Right lobe of liver (tissue), 6 donors: Measurements from ENCODE around the gene WDR27. TPM values are rescaled to one million over a fixed set of nuclear protein-coding genes. Genes with fewer than 3 reads are reported as not detected.
A peak's percentile ranks its signal among the peaks of the same experiment; 100 is the strongest.

Source experiments
- ATAC-seq, 4 donors: fragments of 200-7000 bp; cut with Tn5 transposase; one replicate each; pipeline ENCODE4 v1.9.1; 2020; ENCODE audit warnings: mild to moderate bottlenecking in 4 of 4, moderate library complexity in 4 of 4
- DNase-seq, 3 donors: peaks; one replicate each; pipeline ENCODE4 v3.0.0-alpha.2; 2020
- H3K27ac ChIP-seq, 3 donors: fragments of 200-600 bp; one replicate each; pipeline ENCODE4 v1.8.0; 2022
- H3K27me3 ChIP-seq, 2 donors: fragments of 200-600 bp; one replicate each; pipeline ENCODE4 v1.8.0; 2022
- H3K36me3 ChIP-seq, 4 donors: fragments of 200-600 bp; sonication (generic) in 1 of 4; one replicate each; pipeline versions ENCODE4 v1.5.1 to v1.8.0; 2017 to 2022; ENCODE audit warnings: control low read depth in 1 of 4
- H3K4me1 ChIP-seq, 4 donors: fragments of 200-600 bp; sonication (generic) in 1 of 4; one replicate each; pipeline versions ENCODE4 v1.5.1 to v1.8.0; 2017 to 2022; ENCODE audit warnings: control low read depth in 1 of 4
- H3K4me3 ChIP-seq, 3 donors: fragments of 200-600 bp; one replicate each; pipeline ENCODE4 v1.8.0; 2022
- H3K9me3 ChIP-seq, 4 donors: fragments of 200-600 bp; sonication (generic) in 1 of 4; one replicate each; pipeline versions ENCODE4 v1.5.1 to v1.8.0; 2017 to 2022; ENCODE audit warnings: control low read depth in 1 of 4
- POLR2A ChIP-seq: fragments of 450-650 bp; IDR thresholded peaks from one replicate; pipeline ENCODE4 v1.6.1; 2017; ENCODE audit warnings: antibody characterized with exemption, mild to moderate bottlenecking
- WGBS: methylation state at CpG from one replicate; pipeline ENCODE4 v1.1.6; 2018; ENCODE audit warnings: low coverage, low lambda C conversion rate; ENCODE audit not compliant: insufficient coverage; ENCODE audit errors: missing lambda C conversion rate; 5-methylcytosine and 5-hydroxymethylcytosine counted together
- intact Hi-C, 2 donors: fragments of 100-400 bp; cut with DNase I; formaldehyde crosslinking; loops; one replicate each; pipeline versions ENCODE4 v1.11.2 to v1.14.1; 2022
- total RNA-seq, 6 experiments: library from RNA; depleted of rRNA in 2 of 6; stranded (reverse); fragments of >200 nt in 2 of 6; fragmentation: NEBNext Ultra II Directional in 3 of 6; extraction: Animal tissue kit (Norgen Biotek cat#: 25700) in 3 of 6; gene quantifications; one replicate each; pipeline versions ENCODE4 v1.1.0 to v1.2.4, GENCODE V29; 2016 to 2023
- TF ChIP-seq, protein P1 (sequence below), 4 donors: fragments of 200-600 bp in 3 of 4; fragments of 450-650 bp in 1 of 4; IDR thresholded peaks; one replicate each; pipeline versions ENCODE4 v1.5.1 to v1.8.0; 2016 to 2022; ENCODE audit warnings: antibody characterized with exemption in 4 of 4, mild to moderate bottlenecking in 2 of 4
- donor health status: DM: no; HTN: yes; CAD: no.
- donor health status: DM: no; HTN: no; CAD: no.
- donor health status: DM: no; HTN: no; CAD: no.
- donor health status: DM: no; HTN: yes; CAD: no.
- donor health status: DM: no; HTN: yes; CAD: no.

The WDR27 gene
- total RNA-seq, 6 experiments from 2014 or later = 8.2 to 26.8 (median 12.7) TPM

DNA sequence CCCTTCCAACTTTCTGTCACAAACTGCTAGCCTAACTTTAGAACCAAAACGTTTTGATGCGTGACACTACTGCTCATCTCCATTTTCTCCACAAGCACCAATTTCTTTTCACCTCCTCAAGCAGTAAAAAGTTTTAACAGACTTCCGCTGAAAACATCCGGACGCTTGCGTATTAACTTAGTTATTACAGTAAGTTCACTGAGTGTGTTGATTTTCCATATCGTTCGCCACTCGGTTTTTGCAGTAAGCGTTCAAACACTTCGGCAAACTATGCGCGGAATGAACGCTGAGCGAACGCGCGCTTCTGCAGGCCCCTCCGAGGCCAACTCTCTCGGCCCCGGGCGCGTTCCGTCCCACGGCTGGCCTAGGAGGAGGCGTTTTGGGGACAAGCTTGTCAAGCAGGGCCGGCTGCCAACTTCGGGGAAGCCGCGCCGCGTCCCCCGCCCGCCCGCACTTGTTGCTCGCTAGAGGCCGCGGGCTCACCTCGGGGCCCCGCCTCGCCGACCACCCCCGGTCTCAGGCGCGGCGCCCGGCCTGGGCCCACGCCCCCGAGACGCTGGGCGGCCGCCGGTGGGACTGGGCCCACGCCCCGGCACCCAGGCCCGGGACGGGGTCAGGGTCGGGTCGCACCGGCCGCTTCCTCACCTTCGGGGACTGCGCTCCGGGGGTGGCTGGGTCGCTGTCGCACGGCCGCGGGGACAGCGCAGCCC, 21.5 kb upstream of the WDR27 start:
- intact Hi-C loops = no loop called here
- no peaks in the 10 kb centered on the region for H3K36me3 ChIP-seq
- H3K9me3 ChIP-seq = no peaks in the 10 kb centered on the region
- 0% methylated on average over 27 of the region's 70 CpGs for WGBS
- peak; percentile 63 to 76 (median 75) for ATAC-seq
- no peaks in the 10 kb centered on the region for H3K27me3 ChIP-seq
- DNase-seq = peak; percentile 86 to 89 (median 89)
- peak overlapping the region; percentile 75 to 90 (median 88) for H3K27ac ChIP-seq
- TF ChIP-seq POLR2A = peak; percentile 37
- TF ChIP-seq, protein P1, sequence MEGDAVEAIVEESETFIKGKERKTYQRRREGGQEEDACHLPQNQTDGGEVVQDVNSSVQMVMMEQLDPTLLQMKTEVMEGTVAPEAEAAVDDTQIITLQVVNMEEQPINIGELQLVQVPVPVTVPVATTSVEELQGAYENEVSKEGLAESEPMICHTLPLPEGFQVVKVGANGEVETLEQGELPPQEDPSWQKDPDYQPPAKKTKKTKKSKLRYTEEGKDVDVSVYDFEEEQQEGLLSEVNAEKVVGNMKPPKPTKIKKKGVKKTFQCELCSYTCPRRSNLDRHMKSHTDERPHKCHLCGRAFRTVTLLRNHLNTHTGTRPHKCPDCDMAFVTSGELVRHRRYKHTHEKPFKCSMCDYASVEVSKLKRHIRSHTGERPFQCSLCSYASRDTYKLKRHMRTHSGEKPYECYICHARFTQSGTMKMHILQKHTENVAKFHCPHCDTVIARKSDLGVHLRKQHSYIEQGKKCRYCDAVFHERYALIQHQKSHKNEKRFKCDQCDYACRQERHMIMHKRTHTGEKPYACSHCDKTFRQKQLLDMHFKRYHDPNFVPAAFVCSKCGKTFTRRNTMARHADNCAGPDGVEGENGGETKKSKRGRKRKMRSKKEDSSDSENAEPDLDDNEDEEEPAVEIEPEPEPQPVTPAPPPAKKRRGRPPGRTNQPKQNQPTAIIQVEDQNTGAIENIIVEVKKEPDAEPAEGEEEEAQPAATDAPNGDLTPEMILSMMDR (IDR thresholded peaks at IDR 0.05) = no peak
- peaks cover 0 to 21% (median 8%) of the 10 kb centered on the region in 4 donors for H3K4me1 ChIP-seq
- H3K4me3 ChIP-seq = peak overlapping the region; percentile 53 to 73 (median 66)

DNA sequence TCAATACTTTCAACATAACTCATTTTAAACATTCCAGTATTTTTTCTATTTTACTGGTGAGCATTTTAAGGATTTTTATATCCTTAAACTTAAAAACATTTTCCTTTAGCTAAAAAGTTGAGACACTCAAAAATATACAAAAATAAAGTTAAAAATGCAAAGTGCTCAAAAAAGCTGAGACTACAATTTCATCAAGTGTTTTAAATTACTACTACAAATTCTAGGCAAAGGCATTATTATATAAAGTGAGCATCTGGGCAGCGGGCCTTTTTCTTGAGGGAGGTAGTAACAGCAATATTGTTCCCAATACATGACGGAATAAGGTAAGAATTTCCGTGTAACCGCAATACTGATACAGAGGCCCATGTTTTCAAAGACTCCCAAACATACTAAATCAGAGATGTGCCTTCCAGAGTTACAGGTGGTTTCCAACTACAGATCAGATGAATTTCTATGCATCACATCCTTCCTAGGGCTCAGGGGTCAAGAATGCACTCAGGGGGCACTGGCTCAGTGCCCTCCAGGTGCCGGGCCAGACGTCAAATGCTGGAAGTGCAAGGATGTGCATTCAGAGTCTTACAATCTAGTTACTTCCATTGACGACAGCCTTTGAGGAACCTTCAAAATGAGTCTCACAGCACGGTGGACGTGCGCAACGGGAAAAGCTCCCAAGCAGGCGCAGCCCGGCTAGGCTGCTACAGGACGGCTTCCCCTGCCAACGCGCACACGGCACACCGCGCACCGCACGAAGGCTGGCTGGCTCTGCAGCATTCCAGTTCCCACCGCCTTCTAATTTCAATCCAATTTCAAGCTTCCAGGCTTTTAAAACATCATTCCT, 20.8 kb upstream of the WDR27 start:
- intact Hi-C loops = no loop called here
- DNase-seq = peak; percentile 53 to 67 (median 54)
- 5% methylated on average over 15 of the region's 22 CpGs for WGBS

DNA sequence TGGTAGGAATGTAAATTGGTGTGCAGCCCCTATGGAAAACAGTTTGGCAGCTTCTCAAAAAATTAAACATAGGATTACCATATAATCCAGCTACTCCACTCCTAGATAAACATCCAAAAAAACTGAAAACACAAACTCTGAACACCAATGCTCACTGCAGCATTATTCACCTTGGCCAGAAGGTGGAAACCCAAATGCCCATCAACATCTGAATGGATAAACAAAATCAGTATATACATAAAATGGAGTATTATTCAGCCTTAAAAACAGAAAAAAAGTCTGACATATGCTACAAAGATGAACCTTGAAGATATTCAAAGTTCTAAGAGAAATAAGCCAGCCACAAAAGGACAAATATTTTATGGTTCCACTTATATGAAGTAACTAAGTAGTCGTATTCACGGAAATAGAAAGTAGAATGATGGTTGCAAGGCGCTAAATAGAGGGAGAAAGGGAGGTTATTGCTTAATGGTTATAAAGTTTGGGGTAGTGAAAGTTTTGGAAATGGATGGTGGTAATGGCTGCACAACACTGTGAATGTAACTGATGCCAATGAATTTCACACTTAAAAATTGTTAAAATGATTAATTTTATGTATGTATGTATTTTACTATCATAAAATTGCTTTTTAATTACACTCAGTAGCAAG, 18.5 kb upstream of the WDR27 start:
- no peak overlapping the region for H3K4me3 ChIP-seq
- ATAC-seq (no peak), DNase-seq (no peak)
- H3K4me1 ChIP-seq = peaks cover 0 to 21% (median 8%) of the 10 kb centered on the region in 4 donors
- no peaks in the 10 kb centered on the region for H3K27me3 ChIP-seq
- peaks cover 0 to 24% (median 5%) of the 10 kb centered on the region in 4 donors for H3K36me3 ChIP-seq
- TF ChIP-seq, protein P1 (IDR thresholded peaks at IDR 0.05) = peak in 1 of 4 donors; percentile 12
- TF ChIP-seq POLR2A = no peak
- intact Hi-C loops = no loop called here
- no peak overlapping the region for H3K27ac ChIP-seq
- H3K9me3 ChIP-seq = no peaks in the 10 kb centered on the region
- 72% methylated on average over 3 of the region's 3 CpGs for WGBS

More for the DNA sequence above, 20.8 kb upstream of the WDR27 start:
- Histone ChIP-seq H3K4me1 (peaks cover 0 to 21% (median 8%) of the 10 kb centered on the region in 4 donors), H3K9me3 (no peaks in the 10 kb centered on the region), H3K27me3 (no peaks in the 10 kb centered on the region), H3K36me3 (peaks cover 0 to 2% (median 0%) of the 10 kb centered on the region in 4 donors), H3K4me3 (peak overlapping the region; percentile 53 to 73 (median 66)), H3K27ac (peak overlapping the region; percentile 75 to 90 (median 88))
- peak; percentile 53 to 67 (median 64) for ATAC-seq
- TF ChIP-seq, protein P1 (IDR thresholded peaks at IDR 0.05) = no peak
- no peak for TF ChIP-seq POLR2A

DNA sequence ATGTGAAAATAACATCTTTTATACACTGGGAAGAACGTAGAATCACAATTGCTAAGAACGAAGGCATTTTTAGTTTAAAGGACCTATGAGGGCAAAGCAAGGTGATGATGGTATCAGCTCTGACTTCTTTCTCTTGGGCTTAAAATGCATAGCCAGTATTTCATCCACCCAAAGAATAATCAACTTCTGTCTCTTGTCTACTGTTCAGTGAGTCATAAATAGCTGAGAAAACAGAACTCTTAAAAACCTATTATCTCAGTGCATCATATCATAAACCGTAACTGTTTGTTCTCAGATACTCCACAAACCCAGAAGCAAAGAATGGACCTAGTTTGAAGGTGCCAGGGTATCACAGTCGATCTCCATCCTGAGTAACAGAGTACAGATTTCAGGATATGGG, 17.3 kb upstream of the WDR27 start:
- no peaks in the 10 kb centered on the region for H3K27me3 ChIP-seq
- no peak for ATAC-seq
- TF ChIP-seq, protein P1 (IDR thresholded peaks at IDR 0.05) = no peak
- no peak for TF ChIP-seq POLR2A
- 90% methylated on average over 4 of the region's 4 CpGs for WGBS
- intact Hi-C loops = no loop called here
- no peak overlapping the region for H3K27ac ChIP-seq
- H3K36me3 ChIP-seq = peaks cover 0 to 34% (median 7%) of the 10 kb centered on the region in 4 donors
- peaks cover 0 to 28% (median 10%) of the 10 kb centered on the region in 4 donors for H3K4me1 ChIP-seq
- no peak overlapping the region for H3K4me3 ChIP-seq
- no peak for DNase-seq
- no peaks in the 10 kb centered on the region for H3K9me3 ChIP-seq
